Measurements from ENCODE around the gene DIABLO.

- no peak for TF ChIP-seq CTCF (IDR thresholded peaks at IDR 0.05)
- TF ChIP-seq POLR2AphosphoS5 (IDR thresholded peaks at IDR 0.05) = no peak
- no peak for TF ChIP-seq POLR2A (IDR thresholded peaks at IDR 0.05)
Observed at GRCh38 chr12:122275459-122275858, 49.6 kb upstream of the DIABLO start.

All from prostate gland (tissue), 2 donors.